Kidney (tissue), 14 donors: Measurements from ENCODE around the gene CNTN1. TPM values are rescaled to one million over a fixed set of nuclear protein-coding genes. Genes with fewer than 3 reads are reported as not detected.

Experiments used
- DNase-seq, 5 donors: peaks; one replicate each; pipeline ENCODE4 v3.0.0-alpha.2; 2013 to 2020
- FAIRE-seq: peaks from 2 replicates; lab custom pipeline; 2012; peaks lifted over from hg19 to GRCh38; lab: Jason Lieb, UNC
- H3K27ac ChIP-seq, 2 donors: one replicate each; pipeline ENCODE4 v1.7.0; 2013; ENCODE audit warnings: low read depth in 2 of 2, low read length in 2 of 2, inconsistent platforms in 1 of 2
- H3K27me3 ChIP-seq: one replicate; pipeline ENCODE4 v1.7.1; 2013; ENCODE audit warnings: low read length, inconsistent platforms; ENCODE audit not compliant: control insufficient read depth, insufficient read depth
- H3K36me3 ChIP-seq, 3 donors: one replicate each; pipeline versions ENCODE4 v1.7.0 to v1.7.1; 2013; ENCODE audit warnings: low read length in 3 of 3, control low read depth in 1 of 3, inconsistent platforms in 1 of 3; ENCODE audit not compliant: insufficient read depth in 3 of 3, control insufficient read depth in 2 of 3
- H3K4me1 ChIP-seq, 3 donors: one replicate each; pipeline versions ENCODE4 v1.7.0 to v1.7.1; 2013; ENCODE audit warnings: low read length in 3 of 3, inconsistent platforms in 1 of 3, low read depth in 1 of 3; ENCODE audit not compliant: control insufficient read depth in 2 of 3, insufficient read depth in 2 of 3
- H3K4me3 ChIP-seq, 3 donors: one replicate each; pipeline versions ENCODE4 v1.7.0 to v1.8.1; 2013; ENCODE audit warnings: low read length in 3 of 3, control low read depth in 1 of 3, inconsistent platforms in 1 of 3
- H3K9ac ChIP-seq, 3 donors: one replicate each; pipeline versions ENCODE4 v1.7.0 to v1.7.1; 2013; ENCODE audit warnings: low read length in 3 of 3, control low read depth in 1 of 3, inconsistent platforms in 1 of 3
- H3K9me3 ChIP-seq, 3 donors: one replicate each; pipeline versions ENCODE4 v1.7.0 to v1.7.1; 2013; ENCODE audit warnings: low read length in 3 of 3, control low read depth in 1 of 3, inconsistent platforms in 1 of 3; ENCODE audit not compliant: control insufficient read depth in 2 of 3, insufficient read depth in 1 of 3
- intact Hi-C: fragments of 100-400 bp; cut with DNase I; formaldehyde crosslinking; loops from one replicate; pipeline ENCODE4 v1.11.1; 2022
- polyA plus RNA-seq: library from polyadenylated mRNA; stranded (reverse); fragments of 350-450 nt; fragmentation: Illumina TruSeq; extraction: RNeasy Lipid Tissue Mini Kit (QIAGEN cat#74804); gene quantifications from one replicate; pipeline ENCODE4 v1.2.3, GENCODE V29; 2014; ENCODE audit warnings: low read depth, low replicate concordance; ENCODE audit not compliant: insufficient read depth
- total RNA-seq: library from RNA; stranded (reverse); fragmentation: NEBNext Ultra II Directional; extraction: Animal tissue kit (Norgen Biotek cat#: 25700); gene quantifications from one replicate; pipeline ENCODE4 v1.2.1, GENCODE V29; 2021
- TF ChIP-seq, protein P1 (sequence below): IDR thresholded peaks from 3 replicates; pipeline ENCODE4 v1.5.1; 2012; ENCODE audit warnings: mild to moderate bottlenecking, moderate library complexity, borderline replicate concordance; ENCODE audit not compliant: insufficient read depth; ENCODE audit errors: extremely low read depth
- donor health status: control.
- donor health status: control.
- donor health status: control.
- donor health status: control.
- donor health status: control.
- donor health status: DM: yes; HTN: yes; CAD: no.
- donor health status: Normal renal cell carcinoma (clear cell type).

Gene CNTN1
- total and polyA plus RNA-seq, 2 donors from 2014 or later = 6.3 to 9.9 TPM

DNA sequence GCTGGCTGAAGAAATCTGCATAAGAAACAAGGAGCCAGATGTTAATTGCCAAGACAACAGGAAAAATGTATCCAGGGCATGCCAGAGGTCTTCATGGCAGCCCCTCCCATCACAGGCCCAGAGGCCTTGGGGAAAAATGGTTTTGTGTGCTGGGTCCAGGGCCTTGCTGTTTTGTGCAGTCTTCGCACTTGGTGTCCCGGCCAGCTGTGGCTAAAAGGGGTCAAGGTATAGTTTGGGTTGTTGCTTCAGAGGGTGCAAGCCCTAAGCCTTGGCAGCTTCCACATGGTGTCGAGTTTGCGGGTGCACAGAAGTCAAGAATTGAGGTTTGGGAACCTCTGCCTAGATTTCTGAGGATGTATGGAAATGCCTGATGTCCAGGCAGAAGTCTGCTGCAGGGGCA lies 29.9 kb upstream of the CNTN1 start:
- Histone ChIP-seq H3K9me3 (no peaks in the 10 kb centered on the region), H3K27ac (no peak overlapping the region), H3K9ac (no peak overlapping the region), H3K4me3 (no peak overlapping the region), H3K36me3 (no peaks in the 10 kb centered on the region), H3K27me3 (no peaks in the 10 kb centered on the region), H3K4me1 (no peaks in the 10 kb centered on the region)
- DNase-seq (no peak), FAIRE-seq (no peak)
- TF ChIP-seq, protein P1, sequence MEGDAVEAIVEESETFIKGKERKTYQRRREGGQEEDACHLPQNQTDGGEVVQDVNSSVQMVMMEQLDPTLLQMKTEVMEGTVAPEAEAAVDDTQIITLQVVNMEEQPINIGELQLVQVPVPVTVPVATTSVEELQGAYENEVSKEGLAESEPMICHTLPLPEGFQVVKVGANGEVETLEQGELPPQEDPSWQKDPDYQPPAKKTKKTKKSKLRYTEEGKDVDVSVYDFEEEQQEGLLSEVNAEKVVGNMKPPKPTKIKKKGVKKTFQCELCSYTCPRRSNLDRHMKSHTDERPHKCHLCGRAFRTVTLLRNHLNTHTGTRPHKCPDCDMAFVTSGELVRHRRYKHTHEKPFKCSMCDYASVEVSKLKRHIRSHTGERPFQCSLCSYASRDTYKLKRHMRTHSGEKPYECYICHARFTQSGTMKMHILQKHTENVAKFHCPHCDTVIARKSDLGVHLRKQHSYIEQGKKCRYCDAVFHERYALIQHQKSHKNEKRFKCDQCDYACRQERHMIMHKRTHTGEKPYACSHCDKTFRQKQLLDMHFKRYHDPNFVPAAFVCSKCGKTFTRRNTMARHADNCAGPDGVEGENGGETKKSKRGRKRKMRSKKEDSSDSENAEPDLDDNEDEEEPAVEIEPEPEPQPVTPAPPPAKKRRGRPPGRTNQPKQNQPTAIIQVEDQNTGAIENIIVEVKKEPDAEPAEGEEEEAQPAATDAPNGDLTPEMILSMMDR = no peak
- intact Hi-C loops = no loop called here

DNA sequence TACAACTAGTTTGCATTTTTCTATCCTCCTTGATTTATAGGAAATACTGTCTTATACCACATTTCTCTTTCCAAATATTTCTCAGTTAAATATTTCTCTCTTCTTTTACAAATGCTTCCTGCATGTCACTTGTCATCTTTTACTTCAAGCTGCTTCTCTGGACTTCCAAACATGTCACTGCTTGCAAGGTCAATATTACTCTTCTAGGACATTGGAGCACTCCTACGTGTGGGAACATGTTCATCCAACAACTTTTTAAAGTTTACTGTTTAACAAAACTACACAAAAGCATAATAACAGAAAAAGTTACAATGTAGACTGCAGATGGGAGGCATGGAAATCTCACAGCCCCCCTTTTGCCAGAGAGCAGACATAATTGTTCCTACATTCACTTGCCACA lies 28.5 kb upstream of the CNTN1 start:
- DNase-seq (no peak), FAIRE-seq (no peak)
- TF ChIP-seq, protein P1 = no peak
- no peaks in the 10 kb centered on the region for H3K27me3 ChIP-seq
- no peaks in the 10 kb centered on the region for H3K9me3 ChIP-seq
- no peak overlapping the region for H3K4me3 ChIP-seq
- intact Hi-C loops = no loop called here
- no peaks in the 10 kb centered on the region for H3K36me3 ChIP-seq
- H3K4me1 ChIP-seq = no peaks in the 10 kb centered on the region
- H3K27ac ChIP-seq = no peak overlapping the region
- no peak overlapping the region for H3K9ac ChIP-seq

DNA sequence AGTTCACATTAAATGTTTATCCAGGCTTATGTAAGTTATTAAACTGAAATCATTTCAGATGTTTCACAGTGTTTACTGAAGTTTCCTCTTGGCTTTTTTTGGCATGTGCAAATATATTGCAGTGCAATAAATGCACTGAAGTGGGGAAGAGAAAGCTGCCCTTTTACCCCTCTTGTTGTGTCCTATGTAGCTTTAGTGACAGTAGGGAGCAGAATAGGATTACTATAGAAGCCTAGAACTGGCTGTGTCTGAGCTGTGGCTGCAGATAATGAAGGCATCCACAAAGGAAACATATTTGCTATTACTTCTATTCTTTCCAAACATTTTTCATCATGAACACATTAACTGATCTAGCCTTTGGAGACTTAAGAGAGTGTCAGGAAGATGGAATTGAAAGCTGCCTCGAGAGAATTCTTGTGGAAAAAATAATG lies 24.1 kb upstream of the CNTN1 start:
- TF ChIP-seq, protein P1 = no peak
- H3K4me1 ChIP-seq = no peaks in the 10 kb centered on the region
- H3K4me3 ChIP-seq = no peak overlapping the region
- FAIRE-seq (no peak), DNase-seq (peak in 2 of 5 donors; percentile 9 to 47)
- intact Hi-C loops = no loop called here
- no peaks in the 10 kb centered on the region for H3K9me3 ChIP-seq
- H3K27me3 ChIP-seq = no peaks in the 10 kb centered on the region
- no peak overlapping the region for H3K9ac ChIP-seq
- no peaks in the 10 kb centered on the region for H3K36me3 ChIP-seq
- no peak overlapping the region for H3K27ac ChIP-seq

DNA sequence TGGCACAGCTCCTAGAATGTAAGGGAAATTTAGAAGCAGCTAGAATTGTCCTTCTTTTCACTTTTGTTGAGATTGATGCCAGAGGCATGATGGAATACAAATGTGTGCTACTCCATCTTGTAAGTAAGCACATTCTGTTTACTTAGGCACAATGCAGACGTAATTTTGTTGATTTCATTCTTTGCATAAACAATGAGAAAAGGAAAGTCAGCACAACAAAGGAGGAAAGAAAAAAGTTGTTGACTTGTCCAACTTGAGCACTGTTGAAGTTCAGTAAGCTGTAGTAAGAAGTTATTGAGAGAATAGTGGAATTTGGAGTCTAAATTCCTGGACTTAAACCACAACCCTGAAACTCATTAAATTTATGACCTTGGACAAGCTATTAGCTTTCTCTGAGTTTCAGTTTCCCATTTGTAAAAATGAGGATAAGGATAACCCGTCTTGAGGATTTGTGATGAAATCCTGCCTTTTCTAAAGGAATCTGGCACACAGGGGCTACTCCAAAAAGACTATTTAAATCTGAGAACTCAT lies 19.4 kb upstream of the CNTN1 start:
- H3K27me3 ChIP-seq = no peaks in the 10 kb centered on the region
- H3K9me3 ChIP-seq = no peaks in the 10 kb centered on the region
- H3K4me1 ChIP-seq = no peaks in the 10 kb centered on the region
- H3K9ac ChIP-seq = no peak overlapping the region
- H3K4me3 ChIP-seq = peak overlapping the region in 1 of 3 donors; percentile 35
- DNase-seq = peak in 2 of 5 donors; percentile 71 to 86
- intact Hi-C loops = no loop called here
- TF ChIP-seq, protein P1 = no peak
- no peak for FAIRE-seq
- H3K27ac ChIP-seq = no peak overlapping the region
- H3K36me3 ChIP-seq = no peaks in the 10 kb centered on the region
